Upper lobe of left lung (tissue), 4 donors: ENCODE results near the gene STK11.
A peak's percentile ranks its signal among the peaks of the same experiment; 100 is the strongest.

Experiments
- EP300 ChIP-seq, 4 donors: sonication (generic); formaldehyde crosslinking; IDR thresholded peaks; one replicate each; pipeline ENCODE4 v1.5.1; 2017; ENCODE audit warnings: antibody characterized with exemption in 4 of 4, control low read depth in 2 of 4
- POLR2A ChIP-seq, 4 donors: fragments of 450-650 bp; IDR thresholded peaks; one replicate each; pipeline ENCODE4 v1.5.1; 2016 to 2017; ENCODE audit warnings: antibody characterized with exemption in 4 of 4, mild to moderate bottlenecking in 2 of 4
- POLR2AphosphoS5 ChIP-seq, 2 donors: sonication (generic); formaldehyde crosslinking; IDR thresholded peaks; one replicate each; pipeline ENCODE4 v1.5.1; 2017; ENCODE audit warnings: antibody characterized with exemption in 2 of 2
- TF ChIP-seq, protein P1 (sequence below), 6 experiments: fragments of 450-650 bp in 4 of 6; fragments of 200-600 bp in 2 of 6; sonication (generic) in 2 of 6; IDR thresholded peaks; one replicate each; pipeline ENCODE4 v1.5.1; 2016 to 2019; ENCODE audit warnings: antibody characterized with exemption in 6 of 6

DNA sequence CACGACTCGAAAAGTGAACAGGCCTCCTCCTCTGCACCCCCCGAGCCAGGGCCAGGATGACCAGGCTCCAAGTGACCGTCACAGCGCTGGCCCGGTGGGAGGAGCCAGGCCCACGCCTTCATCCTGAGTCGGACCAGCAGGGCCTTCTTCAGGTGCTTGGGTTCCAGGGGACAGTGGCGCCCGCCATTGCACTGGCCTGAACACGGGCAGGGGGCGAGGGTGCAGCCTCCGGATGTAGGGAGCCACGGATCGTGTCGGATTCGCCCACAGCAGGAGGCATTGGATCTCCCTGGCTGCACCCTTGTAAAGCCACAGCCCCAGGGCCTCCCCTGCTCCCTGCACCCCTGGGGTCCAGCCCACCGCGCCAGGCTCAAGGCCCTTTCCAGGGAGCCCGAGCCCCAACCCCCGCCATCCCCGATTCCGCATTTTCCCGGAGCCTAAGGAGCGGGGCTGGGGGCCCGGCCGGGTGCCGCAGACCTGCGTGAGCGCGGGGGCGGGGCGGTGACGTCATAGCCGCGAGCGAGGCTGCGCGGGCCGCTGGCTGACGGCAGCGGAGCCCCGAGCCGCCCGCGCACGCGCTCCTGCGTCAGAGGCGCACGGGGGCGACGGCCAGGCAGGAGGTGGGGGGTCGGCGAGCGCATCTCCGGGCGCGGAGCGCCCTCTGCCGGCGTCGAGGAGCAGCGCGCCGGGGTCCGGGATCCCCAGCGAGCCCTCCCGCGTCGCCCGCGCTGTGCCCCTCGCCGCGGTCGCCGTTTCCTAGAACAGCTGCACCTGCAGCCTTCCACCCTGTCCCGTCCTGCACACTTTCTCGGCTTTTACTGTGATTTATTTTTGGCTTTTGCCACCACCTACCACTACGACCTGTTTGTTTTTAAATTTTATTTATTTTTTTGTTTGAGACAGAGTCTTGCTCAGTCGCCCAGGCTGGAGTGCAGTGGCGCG, 34.5 kb downstream of the STK11 start:
- TF ChIP-seq, protein P1, sequence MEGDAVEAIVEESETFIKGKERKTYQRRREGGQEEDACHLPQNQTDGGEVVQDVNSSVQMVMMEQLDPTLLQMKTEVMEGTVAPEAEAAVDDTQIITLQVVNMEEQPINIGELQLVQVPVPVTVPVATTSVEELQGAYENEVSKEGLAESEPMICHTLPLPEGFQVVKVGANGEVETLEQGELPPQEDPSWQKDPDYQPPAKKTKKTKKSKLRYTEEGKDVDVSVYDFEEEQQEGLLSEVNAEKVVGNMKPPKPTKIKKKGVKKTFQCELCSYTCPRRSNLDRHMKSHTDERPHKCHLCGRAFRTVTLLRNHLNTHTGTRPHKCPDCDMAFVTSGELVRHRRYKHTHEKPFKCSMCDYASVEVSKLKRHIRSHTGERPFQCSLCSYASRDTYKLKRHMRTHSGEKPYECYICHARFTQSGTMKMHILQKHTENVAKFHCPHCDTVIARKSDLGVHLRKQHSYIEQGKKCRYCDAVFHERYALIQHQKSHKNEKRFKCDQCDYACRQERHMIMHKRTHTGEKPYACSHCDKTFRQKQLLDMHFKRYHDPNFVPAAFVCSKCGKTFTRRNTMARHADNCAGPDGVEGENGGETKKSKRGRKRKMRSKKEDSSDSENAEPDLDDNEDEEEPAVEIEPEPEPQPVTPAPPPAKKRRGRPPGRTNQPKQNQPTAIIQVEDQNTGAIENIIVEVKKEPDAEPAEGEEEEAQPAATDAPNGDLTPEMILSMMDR (IDR thresholded peaks at IDR 0.05), result peak; percentile 94 to 99 (median 98)
- TF ChIP-seq POLR2A (IDR thresholded peaks at IDR 0.05), result peak in 1 of 4 donors; percentile 46
- TF ChIP-seq EP300 (IDR thresholded peaks at IDR 0.05), result peak in 1 of 4 donors; percentile 49
- TF ChIP-seq POLR2AphosphoS5 (IDR thresholded peaks at IDR 0.05), result peak in 1 of 2 donors; percentile 21
